ENCODE measurements around the gene DPPA2.

DPPA2 gene

GRCh38 chr3:109278546-109278945 is 37.8 kb downstream of the DPPA2 start:
- no peak for TF ChIP-seq OSR2 (tag by site-specific recombination; IDR thresholded peaks at IDR 0.05)
- TF ChIP-seq ZNF561 (tag by site-specific recombination; IDR thresholded peaks at IDR 0.05; ENCODE audit: borderline replicate concordance): no peak
- no peaks in the 10 kb centered on the region for H3K4me1 ChIP-seq (ENCODE audit: control insufficient read depth, insufficient read depth, low read length)
- CTCF ChIA-PET: interaction anchor here (0.5 to 0.6 kb wide), 2 partner anchors 33 to 196 kb away, joined by 3 to 4 read pairs; no protein-coding TSS in a partner anchor
- H3K27ac ChIP-seq (ENCODE audit: extremely low read depth, low read depth, low read length): no peak overlapping the region
- POLR2A ChIA-PET: interaction anchor here (0.6 kb wide), 1 partner anchor 120 kb away, joined by 4 read pairs; no protein-coding TSS in a partner anchor
- H3K4me3 ChIP-seq (ENCODE audit: low read depth, low read length): no peak overlapping the region
- no peaks in the 10 kb centered on the region for H3K9me3 ChIP-seq (ENCODE audit: control insufficient read depth, insufficient read depth, low read depth, low read length)
- H3K36me3 ChIP-seq (ENCODE audit: control insufficient read depth in 2 of 2, insufficient read depth in 1 of 2, low read length in 2 of 2): no peaks in the 10 kb centered on the region

DNA sequence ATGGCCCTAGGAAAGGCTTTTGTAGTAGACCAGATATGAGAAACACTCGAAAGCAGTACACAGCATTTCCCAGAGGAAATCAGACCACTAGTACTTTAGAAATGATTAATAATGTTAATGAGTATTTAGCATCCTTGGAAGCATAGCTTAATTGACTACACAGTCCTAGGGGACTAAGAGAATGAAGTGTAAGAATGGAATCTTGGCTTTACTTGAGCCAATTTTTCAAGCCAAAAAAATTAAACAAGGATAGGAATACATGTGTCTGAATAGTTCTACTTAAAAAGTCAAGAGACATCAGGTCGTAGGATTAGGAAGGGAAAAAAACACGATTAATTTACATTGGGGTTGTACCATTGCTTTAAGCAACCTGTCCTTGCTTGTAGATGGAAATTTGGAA is 38.2 kb downstream of the DPPA2 start:
- POLR2A ChIA-PET: interaction anchor here (0.6 kb wide), 1 partner anchor 121 kb away, joined by 4 read pairs; no protein-coding TSS in a partner anchor
- Histone ChIP-seq H3K4me3 (ENCODE audit: low read depth, low read length) (no peak overlapping the region), H3K27ac (ENCODE audit: extremely low read depth, low read depth, low read length) (no peak overlapping the region), H3K36me3 (ENCODE audit: control insufficient read depth in 2 of 2, insufficient read depth in 1 of 2, low read length in 2 of 2) (no peaks in the 10 kb centered on the region), H3K9me3 (ENCODE audit: control insufficient read depth, insufficient read depth, low read depth, low read length) (no peaks in the 10 kb centered on the region), H3K4me1 (ENCODE audit: control insufficient read depth, insufficient read depth, low read length) (no peaks in the 10 kb centered on the region)
- CTCF ChIA-PET: interaction anchor here (0.5 to 0.7 kb wide), 2 partner anchors 196 to 513 kb away, joined by 3 to 4 read pairs; no protein-coding TSS in a partner anchor
- TF ChIP-seq MEIS1 (CRISPR knock-in tag; IDR thresholded peaks at IDR 0.05; ENCODE audit: borderline replicate concordance) (no peak), RBAK (tag by site-specific recombination; IDR thresholded peaks at IDR 0.05) (no peak), ZNF624 (tag by site-specific recombination; IDR thresholded peaks at IDR 0.05) (no peak), BCL6B (tag by site-specific recombination; IDR thresholded peaks at IDR 0.05) (no peak), ZNF133 (tag by site-specific recombination; IDR thresholded peaks at IDR 0.05) (no peak), ZNF292 (tag by site-specific recombination; IDR thresholded peaks at IDR 0.05; ENCODE audit: borderline replicate concordance, low read depth) (no peak), ZNF76 (tag by site-specific recombination; IDR thresholded peaks at IDR 0.05; ENCODE audit: borderline replicate concordance, low read depth) (no peak), GFI1B (tag by site-specific recombination; IDR thresholded peaks at IDR 0.05) (no peak), ZNF677 (tag by site-specific recombination; IDR thresholded peaks at IDR 0.05) (no peak), ZNF785 (tag by site-specific recombination; IDR thresholded peaks at IDR 0.05) (no peak), KLF8 (tag by site-specific recombination; IDR thresholded peaks at IDR 0.05) (no peak), SP2 (tag by site-specific recombination; IDR thresholded peaks at IDR 0.05) (no peak), HOXA7 (CRISPR knock-in tag; IDR thresholded peaks at IDR 0.05; ENCODE audit: borderline replicate concordance) (no peak), ZNF311 (tag by site-specific recombination; IDR thresholded peaks at IDR 0.05; ENCODE audit: borderline replicate concordance) (no peak), ZNF488 (tag by site-specific recombination; IDR thresholded peaks at IDR 0.05) (no peak), ZBTB26 (tag by site-specific recombination; optimal IDR thresholded peaks at IDR 0.05) (no peak), ZFP37 (tag by site-specific recombination; IDR thresholded peaks at IDR 0.05) (no peak)
- TF ChIP-seq, protein P1, sequence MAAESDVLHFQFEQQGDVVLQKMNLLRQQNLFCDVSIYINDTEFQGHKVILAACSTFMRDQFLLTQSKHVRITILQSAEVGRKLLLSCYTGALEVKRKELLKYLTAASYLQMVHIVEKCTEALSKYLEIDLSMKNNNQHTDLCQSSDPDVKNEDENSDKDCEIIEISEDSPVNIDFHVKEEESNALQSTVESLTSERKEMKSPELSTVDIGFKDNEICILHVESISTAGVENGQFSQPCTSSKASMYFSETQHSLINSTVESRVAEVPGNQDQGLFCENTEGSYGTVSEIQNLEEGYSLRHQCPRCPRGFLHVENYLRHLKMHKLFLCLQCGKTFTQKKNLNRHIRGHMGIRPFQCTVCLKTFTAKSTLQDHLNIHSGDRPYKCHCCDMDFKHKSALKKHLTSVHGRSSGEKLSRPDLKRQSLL (tag by site-specific recombination; IDR thresholded peaks at IDR 0.05): no peak
- TF ChIP-seq, protein P2, sequence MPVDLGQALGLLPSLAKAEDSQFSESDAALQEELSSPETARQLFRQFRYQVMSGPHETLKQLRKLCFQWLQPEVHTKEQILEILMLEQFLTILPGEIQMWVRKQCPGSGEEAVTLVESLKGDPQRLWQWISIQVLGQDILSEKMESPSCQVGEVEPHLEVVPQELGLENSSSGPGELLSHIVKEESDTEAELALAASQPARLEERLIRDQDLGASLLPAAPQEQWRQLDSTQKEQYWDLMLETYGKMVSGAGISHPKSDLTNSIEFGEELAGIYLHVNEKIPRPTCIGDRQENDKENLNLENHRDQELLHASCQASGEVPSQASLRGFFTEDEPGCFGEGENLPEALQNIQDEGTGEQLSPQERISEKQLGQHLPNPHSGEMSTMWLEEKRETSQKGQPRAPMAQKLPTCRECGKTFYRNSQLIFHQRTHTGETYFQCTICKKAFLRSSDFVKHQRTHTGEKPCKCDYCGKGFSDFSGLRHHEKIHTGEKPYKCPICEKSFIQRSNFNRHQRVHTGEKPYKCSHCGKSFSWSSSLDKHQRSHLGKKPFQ (tag by site-specific recombination; IDR thresholded peaks at IDR 0.05): no peak
